ENCODE measurements around the gene IL5. TPM values are rescaled to one million over a fixed set of nuclear protein-coding genes. Genes with fewer than 3 reads are reported as not detected.

The IL5 gene
- total RNA-seq, 1 donor from 2014 or later: not detected

Other genes starting within 250 kb of the IL5 start
- gene SLC22A4, start 249.1 kb downstream of the IL5 start, total RNA-seq (ENCODE audit: unreplicated experiment): 0.37 TPM
- gene SLC22A5, start 173.8 kb downstream of the IL5 start, total RNA-seq (ENCODE audit: unreplicated experiment): 0.81 TPM
- 2.8 TPM for gene IRF1, start 52.7 kb downstream of the IL5 start, total RNA-seq (ENCODE audit: unreplicated experiment)
- 34.9 TPM for gene RAD50, start 13.5 kb upstream of the IL5 start, total RNA-seq (ENCODE audit: unreplicated experiment)
- not detected for gene IL13, start 114.7 kb upstream of the IL5 start, total RNA-seq (ENCODE audit: unreplicated experiment)
- gene IL4, start 130.5 kb upstream of the IL5 start, total RNA-seq (ENCODE audit: unreplicated experiment): not detected
- gene KIF3A, start 194.0 kb upstream of the IL5 start, total RNA-seq (ENCODE audit: unreplicated experiment): 42.4 TPM
- gene CCNI2, start 203.9 kb upstream of the IL5 start, total RNA-seq (ENCODE audit: unreplicated experiment): 0.17 TPM
- 26.9 TPM for gene SEPTIN8, start 233.7 kb upstream of the IL5 start, total RNA-seq (ENCODE audit: unreplicated experiment)